GM19328 (cell line): ENCODE results near the gene FYN.
"Not testable (repeated sequence)": the region's sequence is repeated elsewhere in the genome, so short reads cannot be mapped to it uniquely, and the experiment has no call there.

Source experiments
- ATAC-seq: cut with Tn5 transposase; IDR thresholded peaks from one replicate; pipeline ENCODE4 v1.9.1; 2021; ENCODE audit warnings: mild to moderate bottlenecking, moderate library complexity; ENCODE audit not compliant: unreplicated experiment

Gene FYN

DNA sequence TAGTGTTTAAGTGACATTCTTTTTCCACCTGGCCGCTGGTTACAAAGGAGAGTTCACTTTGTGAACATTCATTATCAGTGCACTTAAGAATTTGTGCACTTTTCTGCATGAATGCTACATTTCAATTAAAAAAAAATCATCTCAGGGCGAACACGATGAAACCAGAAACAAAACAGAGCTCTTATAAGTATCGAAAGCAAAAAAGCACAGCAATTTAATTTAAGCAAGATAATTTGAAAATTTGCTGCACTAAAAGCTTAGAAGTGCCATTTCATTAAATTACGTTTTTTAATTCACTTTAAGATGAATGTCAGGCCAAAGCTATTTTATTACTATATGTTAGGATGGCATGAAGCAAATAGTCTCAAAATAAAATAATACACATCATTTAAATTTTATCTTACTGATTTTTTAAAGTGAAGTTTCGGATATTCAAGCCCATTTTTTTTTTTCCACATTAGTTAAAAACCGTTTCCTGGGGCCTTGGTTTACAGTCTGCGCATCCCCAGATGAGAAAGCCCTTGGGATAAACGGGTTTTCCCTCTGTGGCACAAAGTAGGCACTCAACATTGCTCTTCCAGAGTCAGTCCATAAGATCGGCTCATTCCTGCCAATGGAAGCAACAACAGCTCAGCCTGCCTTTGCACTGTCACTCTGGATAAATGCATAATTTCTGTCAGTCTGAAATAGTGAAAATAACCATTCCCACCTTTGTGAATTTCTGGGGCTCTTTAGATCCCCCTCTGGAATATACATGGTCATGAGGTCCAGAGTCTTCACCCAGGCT lies 80.1 kb downstream of the FYN start:
- no peak for ATAC-seq

DNA sequence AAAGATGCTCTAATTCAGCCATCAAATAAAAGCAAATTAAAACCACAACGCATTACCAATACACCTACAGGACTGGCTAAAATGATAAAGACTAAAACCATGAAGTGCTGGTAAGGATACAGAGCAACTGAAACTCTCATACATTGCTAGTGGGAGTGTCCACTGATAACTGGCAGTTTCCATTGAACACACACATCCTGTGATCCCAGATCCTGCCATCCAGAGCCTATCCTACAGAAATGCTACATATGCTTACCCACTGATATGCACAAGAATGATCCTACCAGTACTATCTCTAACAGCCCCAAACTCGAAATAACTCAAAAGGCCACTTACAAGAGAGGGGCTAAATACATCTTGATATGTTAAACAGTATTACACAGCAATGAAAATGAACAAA lies 81.0 kb downstream of the FYN start:
- ATAC-seq: no peak

DNA sequence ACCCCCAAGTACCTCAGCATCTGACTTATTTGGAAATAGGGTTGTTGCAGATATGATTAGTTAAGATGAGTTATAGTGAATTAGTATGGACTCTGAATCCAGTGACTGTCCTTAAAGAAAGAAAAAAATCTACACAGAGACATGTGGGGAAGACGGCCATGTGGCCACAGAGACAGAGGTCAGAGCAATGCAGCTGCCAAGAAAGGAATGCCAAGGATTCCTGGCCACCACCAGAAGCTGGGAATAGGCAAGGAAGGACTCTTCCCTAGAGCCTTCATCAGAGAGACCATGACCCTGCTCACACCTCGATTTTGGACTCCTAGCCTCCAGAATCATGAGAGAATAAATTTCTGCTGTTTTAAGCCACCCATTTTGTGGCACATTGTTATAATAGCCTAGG lies 81.8 kb downstream of the FYN start:
- ATAC-seq: no peak

DNA sequence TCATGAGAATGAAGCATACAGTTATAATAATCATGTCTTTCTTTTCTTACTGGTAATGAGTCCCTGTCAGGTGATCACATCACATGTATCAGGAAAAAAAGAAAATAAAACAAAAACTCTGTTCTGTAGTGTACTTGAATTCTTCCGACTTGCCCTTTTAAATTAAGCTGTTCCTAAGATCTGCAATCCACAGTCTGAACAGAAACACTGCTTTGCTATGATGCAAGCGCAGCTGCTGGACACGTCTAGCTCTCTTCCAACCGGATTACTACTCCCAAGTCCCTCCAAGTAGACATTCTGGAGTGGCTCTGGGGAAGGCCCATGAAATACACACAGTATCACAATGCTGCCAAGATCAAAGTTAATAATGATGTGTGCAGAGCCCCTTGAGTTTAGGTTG lies 83.7 kb downstream of the FYN start:
- no peak for ATAC-seq

DNA sequence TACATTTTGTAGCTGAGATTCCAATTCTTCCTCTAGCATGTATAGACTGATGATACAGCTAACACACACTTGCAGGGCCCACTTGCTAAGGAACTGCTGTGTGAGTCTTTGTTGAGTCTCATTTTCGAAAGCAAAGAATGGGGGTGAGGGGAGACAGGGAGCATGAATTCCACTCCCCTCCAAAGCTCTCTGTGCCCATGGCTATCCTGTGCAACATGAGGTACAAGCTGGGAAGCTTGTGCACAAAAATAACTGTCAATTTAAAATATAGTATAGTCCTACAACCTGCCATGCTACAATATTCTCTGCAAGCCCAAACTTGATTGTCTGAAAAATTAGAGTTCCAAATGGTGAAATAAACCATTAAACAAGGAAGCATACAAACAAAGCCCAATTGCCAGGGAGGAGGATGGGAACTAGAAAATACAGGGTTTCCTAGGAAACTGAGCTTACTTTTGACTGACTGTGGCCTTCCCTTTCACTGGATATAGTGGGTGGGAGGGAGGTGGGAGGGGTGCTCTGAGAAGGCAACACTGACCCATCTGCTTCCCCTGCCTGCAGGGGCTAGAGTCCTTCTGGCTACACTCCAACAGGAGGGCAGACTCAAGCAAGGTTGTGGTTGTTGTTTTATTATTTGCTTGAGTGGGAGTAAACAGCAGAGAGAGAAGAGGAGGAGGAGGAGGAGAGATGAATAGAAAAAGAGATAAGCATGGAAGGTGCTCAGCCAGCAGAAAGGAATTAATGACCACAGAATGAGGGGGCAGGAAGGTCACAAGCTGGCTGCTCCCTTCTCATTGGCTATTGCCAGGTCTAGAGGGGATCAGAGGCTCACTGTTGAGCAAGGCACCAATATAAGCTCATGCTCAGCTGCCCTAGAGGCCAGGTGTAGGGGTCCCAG lies 84.6 kb downstream of the FYN start:
- no peak for ATAC-seq

DNA sequence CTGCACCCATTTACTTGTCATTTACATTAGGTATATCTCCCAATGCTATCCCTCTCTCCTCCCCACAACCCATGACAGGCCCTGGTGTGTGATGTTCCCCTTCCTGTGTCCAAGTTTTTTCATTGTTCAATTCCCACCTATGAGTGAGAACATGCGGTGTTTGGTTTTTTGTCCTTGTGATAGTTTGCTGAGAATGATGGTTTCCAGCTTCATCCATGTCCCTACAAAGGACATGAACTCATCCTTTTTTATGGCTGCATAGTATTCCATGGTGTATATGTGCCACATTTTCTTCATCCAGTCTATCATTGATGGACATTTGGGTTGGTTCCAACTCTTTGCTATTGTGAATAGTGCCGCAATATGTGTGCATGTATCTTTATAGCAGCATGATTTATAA lies 87.1 kb downstream of the FYN start:
- not testable (repeated sequence) for ATAC-seq

DNA sequence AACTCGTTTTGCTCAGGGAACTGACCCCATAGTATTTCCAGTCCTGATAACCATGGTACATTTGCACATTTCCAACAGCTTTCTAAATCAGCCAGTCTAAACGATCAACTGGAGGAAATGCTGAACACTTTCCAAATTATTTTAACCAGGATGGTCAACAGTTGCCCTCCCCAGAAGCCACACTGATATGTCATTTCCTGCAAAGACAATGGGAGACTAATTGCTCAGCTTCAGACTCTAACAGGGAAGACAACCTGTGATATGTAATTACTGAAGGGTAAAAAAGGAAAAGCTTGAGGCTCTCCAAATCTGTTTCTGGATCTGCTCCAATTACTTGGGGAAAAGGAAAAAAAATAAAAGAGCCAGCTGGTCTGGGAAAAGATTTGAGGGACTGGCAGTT lies 88.8 kb downstream of the FYN start:
- ATAC-seq: no peak

DNA sequence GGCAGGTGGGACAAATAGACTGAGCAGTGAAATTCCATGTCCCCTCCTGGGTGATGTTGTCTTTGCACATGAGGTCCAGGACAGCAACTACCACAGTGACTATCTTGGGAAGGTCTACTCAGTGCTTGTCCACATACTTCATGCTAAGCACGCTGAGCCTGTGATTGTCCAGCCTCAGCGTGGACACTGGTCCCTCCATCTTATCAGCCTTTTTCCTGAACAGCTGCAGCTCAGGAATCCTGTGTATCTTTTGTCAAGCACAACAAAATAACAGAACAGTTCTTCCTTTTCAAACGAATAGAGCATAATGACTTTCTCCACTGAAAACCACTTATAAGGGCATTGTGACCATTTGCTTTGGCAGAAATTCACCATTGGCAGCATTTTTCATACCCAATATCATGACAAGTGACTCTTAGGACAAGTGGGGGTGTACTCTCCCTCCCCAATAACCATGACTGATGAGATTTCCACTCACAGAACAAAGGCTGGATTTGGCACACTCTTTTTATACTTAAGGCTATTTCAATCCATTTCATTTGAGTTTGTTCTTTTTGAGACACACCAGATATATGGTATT lies 90.3 kb downstream of the FYN start:
- no peak for ATAC-seq

DNA sequence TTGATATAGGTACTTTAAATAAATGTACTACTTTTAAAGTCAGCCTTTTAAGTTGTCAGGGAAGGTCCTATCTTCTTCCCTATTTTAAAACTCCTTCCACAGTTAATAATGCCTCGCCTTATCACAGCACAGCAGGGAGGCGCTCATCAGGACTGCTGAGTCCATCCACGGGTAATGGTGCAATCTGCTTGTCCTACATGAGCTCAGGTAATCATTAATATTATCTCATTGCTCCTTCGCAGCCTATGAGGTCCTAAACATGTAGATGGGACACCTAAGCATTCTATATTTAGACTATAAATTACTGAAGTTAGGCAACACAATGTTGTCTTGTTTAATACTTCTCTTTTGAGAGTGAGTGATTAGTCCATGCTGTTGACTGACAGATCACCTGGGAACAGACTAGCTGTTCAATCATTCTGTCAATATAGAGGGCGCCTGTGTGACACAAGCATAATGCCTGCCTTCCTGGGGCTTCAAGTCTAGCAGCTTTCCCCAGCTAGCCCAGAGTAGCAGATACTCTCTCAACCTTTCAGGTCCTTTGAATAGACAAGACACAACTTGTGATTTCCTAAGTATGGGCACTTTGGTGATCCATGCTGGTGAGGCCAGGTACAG lies 91.0 kb downstream of the FYN start:
- ATAC-seq: no peak

DNA sequence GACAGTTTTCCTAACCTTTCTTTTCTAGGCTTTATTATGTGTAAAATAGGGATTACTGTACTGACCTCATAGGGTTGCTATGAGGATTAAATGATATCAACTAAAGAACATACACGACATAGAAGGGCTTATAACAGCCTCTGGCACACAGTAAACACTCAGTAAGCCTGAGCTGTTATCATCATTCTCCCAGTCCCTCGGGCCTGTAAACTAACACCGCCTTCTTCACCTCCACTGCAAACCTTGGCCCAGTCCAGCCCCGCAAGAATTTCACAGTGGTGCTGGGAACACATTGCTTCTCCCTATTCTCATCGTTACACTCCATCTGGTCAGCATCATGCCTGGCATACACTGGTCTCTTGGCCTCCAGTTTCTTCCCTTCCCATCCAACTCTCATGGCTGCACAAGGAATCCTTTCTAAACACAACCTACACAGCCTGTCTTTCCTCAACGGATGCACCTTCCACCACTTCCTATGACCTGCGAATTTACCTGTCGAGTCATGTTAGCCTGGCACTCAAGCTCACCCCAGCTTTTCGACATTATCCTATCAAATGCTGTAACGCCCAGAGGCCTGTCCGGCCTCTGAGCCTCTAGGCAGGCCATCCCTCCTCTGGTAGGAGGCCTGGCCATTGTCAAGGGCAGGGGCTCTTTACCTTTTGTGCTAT lies 92.1 kb downstream of the FYN start:
- ATAC-seq: no peak

DNA sequence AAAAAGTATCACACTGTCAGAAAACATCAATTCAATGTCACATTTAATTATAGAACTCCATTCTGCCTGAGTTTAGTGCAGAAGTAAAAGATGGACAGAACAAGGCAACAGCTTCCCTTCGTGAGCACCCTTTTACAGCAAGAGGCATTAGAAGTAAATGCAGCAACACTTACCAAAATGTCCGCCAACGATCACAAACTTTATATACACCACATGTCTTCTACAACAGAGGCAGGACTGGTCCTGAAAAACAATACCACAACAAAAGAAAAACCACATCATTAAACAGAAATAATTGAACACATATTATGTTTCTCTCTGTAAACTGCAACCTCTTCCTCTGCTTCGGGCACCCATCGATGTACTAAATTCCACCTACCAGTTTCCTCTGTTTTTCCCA lies 92.9 kb downstream of the FYN start:
- no peak for ATAC-seq

DNA sequence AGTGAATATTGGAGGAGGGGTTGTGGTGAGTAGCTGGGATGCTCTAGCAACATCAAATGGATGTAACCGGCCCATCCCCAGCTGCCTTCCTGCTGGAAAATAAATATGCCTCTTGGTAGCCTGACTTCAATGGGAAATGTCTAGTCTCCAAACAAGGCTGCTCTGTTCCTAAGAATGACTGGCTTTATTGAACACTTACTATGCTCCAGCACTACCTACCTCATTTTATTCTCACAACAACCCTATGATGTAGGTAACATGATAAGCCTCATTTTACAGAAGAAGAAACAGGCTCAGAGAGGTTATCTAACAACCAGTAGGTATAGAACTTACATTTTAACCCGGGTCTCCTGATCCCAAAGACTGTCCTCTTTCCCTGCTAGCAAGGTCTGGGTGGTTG lies 93.6 kb downstream of the FYN start:
- ATAC-seq: no peak

DNA sequence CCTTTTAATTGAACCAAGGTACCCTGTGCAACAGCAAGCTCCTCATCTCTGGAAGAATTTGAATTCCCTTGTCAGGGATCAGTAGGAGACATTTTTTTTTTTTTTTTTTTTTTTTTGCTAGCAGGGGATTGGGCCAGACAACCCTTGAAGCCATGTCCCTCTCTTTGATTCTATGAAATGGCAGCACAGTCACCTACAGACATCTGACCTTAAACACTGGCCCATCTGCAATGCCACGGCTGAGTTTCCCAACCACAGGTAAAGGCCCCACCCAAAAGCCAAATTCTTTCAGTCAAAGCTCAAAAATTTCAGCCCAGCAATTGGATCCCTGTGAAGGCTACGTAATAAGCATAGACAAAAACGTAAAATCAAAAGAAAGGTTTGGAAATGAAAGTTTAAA lies 94.2 kb downstream of the FYN start:
- ATAC-seq: no peak

DNA sequence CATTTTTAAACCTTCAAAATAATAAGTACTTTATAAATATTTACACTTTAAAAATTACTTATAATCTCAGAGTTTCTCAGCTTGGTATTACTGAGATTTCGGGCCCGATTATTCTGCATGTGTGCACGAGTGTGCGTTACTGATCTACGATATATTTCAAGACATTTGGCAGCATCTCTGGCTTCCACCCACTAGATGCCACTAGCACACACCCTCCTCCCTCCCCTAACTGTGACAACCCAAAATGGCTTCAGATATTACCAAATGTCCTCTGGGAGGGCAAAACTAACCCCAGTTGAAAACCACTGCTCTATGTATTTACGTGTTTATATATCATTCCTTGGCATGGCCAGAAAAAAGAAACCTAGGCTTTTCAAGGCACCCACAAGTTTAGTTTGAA lies 95.9 kb downstream of the FYN start:
- no peak for ATAC-seq

DNA sequence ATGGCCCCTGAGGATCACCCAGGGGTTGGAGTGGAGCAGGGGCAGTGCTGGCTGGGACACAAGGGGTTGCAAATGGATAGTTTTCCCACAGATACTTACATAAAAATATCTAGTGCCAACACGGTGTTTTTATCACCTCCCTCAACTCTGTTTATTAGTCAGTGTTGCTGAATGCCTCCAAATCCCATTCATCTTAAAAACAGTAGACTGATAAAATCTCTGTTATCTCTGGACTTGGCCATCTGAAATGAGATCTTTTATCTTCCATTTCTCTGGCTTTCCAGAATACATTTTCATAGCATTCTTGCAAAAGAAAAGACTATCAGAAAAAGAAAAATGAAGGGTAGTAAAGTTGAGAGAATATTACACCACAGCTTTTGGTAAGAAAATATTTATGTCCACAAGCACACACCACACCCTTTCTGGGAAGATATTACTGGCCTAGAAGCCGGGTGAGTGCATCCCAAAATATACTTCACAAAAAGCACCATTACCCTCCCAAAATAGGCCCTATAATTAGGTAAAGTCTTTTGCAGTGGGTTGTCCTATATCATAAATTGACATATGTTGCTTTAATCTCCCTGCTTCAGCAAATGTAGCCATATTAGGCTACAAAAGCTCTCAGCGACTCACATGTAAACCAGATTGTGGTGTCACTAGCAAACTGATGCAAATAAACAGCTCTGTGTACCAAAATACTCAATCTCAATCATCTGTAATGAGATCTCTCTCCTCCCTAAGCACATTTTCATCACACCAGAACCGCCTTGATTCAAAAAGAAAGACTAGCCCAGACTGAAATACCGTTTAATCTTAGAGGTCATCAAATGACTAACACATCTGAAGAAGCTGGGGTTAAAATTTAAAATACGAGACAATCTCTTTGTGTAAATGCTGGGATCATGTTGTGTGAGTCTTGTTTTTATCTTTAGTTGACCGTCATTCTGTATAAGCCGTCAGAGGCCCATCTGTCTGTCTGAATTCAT lies 96.7 kb downstream of the FYN start:
- ATAC-seq: no peak

DNA sequence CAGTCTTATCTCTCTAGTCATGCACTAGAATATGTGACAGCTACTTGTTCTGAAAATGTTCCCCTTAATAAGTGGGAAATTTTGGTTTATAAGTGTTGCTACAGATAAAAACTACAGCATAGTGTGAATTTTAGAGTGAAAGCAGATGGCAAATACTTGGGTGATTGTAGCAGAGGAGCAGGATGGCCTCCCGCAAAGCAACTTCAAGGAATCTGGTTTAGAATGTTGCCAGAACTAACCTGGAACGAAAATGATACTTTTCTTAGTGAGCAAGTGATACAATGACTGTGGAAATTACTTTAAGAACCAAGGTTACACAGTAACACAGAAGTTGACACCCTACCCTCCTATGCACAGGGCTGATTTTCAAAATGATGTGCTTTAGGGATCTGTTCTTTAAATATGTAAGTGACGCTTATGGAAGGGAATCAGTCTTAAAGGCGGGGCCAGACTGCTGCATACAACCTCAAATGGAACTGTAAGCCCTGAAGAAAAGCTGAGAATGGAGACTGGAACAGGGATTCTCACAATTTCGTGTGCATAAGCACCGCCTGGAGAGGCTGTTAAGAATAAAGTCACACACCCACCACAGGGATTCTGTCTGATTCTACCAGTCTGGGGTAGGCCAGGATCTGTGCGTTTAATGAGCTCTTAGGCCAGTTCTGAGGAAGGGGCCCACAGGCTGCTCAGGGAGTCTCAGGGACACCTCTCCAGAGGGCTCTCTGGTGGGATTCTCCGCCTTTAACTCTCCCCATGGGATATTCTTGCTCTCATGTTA lies 97.9 kb downstream of the FYN start:
- ATAC-seq: no peak

DNA sequence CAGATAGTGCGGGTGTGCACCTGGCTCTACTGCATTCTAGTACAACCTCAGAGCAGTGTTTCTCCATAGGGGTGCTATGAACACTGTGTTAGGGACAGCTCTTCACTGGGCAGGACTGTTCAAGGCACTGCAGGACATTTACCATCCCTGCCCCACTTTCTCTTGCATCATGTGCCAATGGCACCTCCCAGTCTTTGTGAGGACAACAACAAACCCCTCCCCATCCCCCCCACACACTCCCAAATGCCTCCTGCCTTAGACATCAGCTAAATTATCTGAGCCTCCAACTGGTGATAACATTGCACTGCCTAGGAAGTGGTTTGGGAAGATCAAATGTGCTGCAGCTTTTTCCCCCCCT lies 98.9 kb downstream of the FYN start:
- no peak for ATAC-seq

DNA sequence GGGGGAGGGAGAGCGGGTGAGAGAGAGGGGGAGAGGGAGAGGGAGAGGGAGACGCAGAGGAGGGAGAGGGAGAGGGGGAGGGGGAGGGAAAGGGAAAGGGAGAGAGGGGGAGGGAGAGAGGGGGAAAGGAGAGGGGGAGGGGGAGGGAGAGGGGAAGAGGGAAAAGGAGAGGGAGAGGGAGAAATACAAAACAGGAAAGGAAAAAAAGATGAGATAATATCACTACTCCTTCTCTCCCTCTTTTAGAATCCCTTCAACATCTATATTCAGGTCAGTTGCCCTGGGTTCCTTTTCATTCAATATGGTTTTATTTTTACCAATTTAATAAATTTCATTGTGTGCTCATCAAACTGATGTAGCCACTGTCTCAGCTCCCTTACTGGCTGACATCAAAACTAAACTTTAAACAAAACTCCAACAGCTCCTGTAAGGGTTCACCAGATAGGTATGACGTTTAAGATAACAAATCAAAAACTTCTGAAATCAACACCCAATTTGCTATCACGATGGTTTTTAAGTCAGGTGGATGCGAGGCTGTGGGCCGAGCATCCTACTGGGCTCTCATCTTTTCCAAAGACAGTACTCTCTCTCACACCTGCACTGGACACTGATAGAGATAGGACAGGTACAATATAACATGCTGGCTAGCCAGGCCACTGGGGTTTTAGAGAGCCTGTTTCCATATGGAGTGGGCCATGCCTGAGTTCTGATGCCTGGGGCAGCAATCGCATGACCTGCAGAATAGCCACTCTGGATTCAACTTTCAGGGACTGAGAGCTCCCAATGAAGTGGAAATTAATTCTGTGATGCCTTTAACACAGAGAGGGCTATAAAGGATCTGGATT lies 99.5 kb downstream of the FYN start:
- no peak for ATAC-seq
